H1 (cell line): ENCODE results near the gene F7. TPM values are rescaled to one million over a fixed set of nuclear protein-coding genes. Genes with fewer than 3 reads are reported as not detected.

Source experiments
- CHD7 ChIP-seq: fragments of 300-600 bp; sonication (generic); IDR thresholded peaks from 2 replicates; pipeline ENCODE4 v1.7.1; 2012; ENCODE audit warnings: low read length, moderate library complexity, mild to moderate bottlenecking, inconsistent platforms; ENCODE audit not compliant: insufficient replicate concordance
- EP300 ChIP-seq, 2 experiments: IDR thresholded peaks; 1 replicate in 1 of 2; 2 replicates in 1 of 2; pipeline ENCODE4 v1.6.1; 2011 to 2012; ENCODE audit warnings: low read depth in 2 of 2, low read length in 2 of 2, mild to moderate bottlenecking in 2 of 2, borderline replicate concordance in 1 of 2, inconsistent platforms in 1 of 2, moderate library complexity in 1 of 2
- EZH2 ChIP-seq: fragments of 200-600 bp; sonication (generic); IDR thresholded peaks from 2 replicates; pipeline ENCODE4 v1.7.1; 2012; ENCODE audit warnings: low read depth, mild to moderate bottlenecking, moderate library complexity, low read length, inconsistent platforms; ENCODE audit not compliant: severe bottlenecking
- KDM5A ChIP-seq: fragments of 200-600 bp; IDR thresholded peaks from 2 replicates; pipeline ENCODE4 v1.7.1; 2012; ENCODE audit warnings: mild to moderate bottlenecking, low read length, inconsistent platforms, mixed read lengths
- RNF2 ChIP-seq: fragments of 200-900, 300-1000 bp; sonication (generic); IDR thresholded peaks from 2 replicates; pipeline ENCODE4 v1.7.1; 2016; ENCODE audit warnings: borderline replicate concordance, low read depth, mild to moderate bottlenecking, antibody characterized with exemption, low read length; ENCODE audit not compliant: poor library complexity, severe bottlenecking; ENCODE audit errors: missing control alignments
- SAP30 ChIP-seq: fragments of 300-600 bp; sonication (generic); IDR thresholded peaks from 2 replicates; pipeline ENCODE4 v1.7.1; 2012; ENCODE audit warnings: low read length, moderate library complexity, mild to moderate bottlenecking, inconsistent platforms; ENCODE audit not compliant: insufficient read depth, insufficient replicate concordance
- SRF ChIP-seq: IDR thresholded peaks from 2 replicates; pipeline ENCODE4 v1.6.1; 2011; ENCODE audit warnings: mild to moderate bottlenecking, low read depth, low read length, moderate library complexity
- ZNF274 ChIP-seq: IDR thresholded peaks from 2 replicates; pipeline ENCODE4 v1.7.0; 2012; ENCODE audit warnings: low read length, borderline replicate concordance; ENCODE audit errors: extremely low read depth
- polyA plus RNA-seq, 7 experiments: library from polyadenylated mRNA; depleted of rRNA in 3 of 7; stranded (reverse) in 5 of 7; unstranded in 2 of 7; fragments of >200 nt in 5 of 7; fragments of 200-250 nt in 2 of 7; gene quantifications; 1 replicate in 5 of 7; 2 replicates in 1 of 7; 4 replicates in 1 of 7; pipeline versions ENCODE4 v1.2.1 to v1.2.3, GENCODE V29; 2011 to 2013; ENCODE audit warnings: missing spikeins in 2 of 7, mixed read lengths in 2 of 7
- total RNA-seq: library from RNA; stranded (reverse); fragmentation: NEBNext Ultra II Directional; extraction: Animal tissue kit (Norgen Biotek cat#: 25700); gene quantifications from 2 replicates; pipeline ENCODE4 v1.2.1, GENCODE V29; 2021

F7 gene
- total and polyA plus RNA-seq, 2 of the 8 experiments (the other 6 are each of a cell fraction or from before 2014, with no cell fraction given), result 0.43 to 0.98 TPM

- TF ChIP-seq CHD7 (no peak), SAP30 (no peak), ZNF274 (no peak), EP300 (IDR thresholded peaks at IDR 0.05; ENCODE audit: borderline replicate concordance in 1 of 2, low read depth in 2 of 2, low read length in 2 of 2) (no peak), RNF2 (no peak), KDM5A (no peak), SRF (no peak), EZH2 (no peak)
Observed at GRCh38 chr13:113076681-113077401, 28.8 kb upstream of the F7 start (continued).
